Activated CD4-positive, alpha-beta memory T cell treated with anti-CD3 and anti-CD28 coated beads for 36 hours (primary cell): ENCODE results near the gene S100PBP. TPM values are rescaled to one million over a fixed set of nuclear protein-coding genes. Genes with fewer than 3 reads are reported as not detected.
A peak's percentile ranks its signal among the peaks of the same experiment; 100 is the strongest.

ENCODE experiments used
- CTCF ChIA-PET: fragments of 350-600 bp; sonication (Branson Sonifier 250); formaldehyde crosslinking; loops from one replicate; lab custom pipeline; 2021; ENCODE audit warnings: antibody characterized with exemption, inconsistent platforms; lab: Charles Lee
- POLR2A ChIA-PET: fragments of 350-600 bp; sonication (Branson Sonifier 250); formaldehyde crosslinking; loops from one replicate; lab custom pipeline; 2021; ENCODE audit warnings: antibody characterized with exemption; lab: Charles Lee
- DNase-seq: peaks from one replicate; pipeline ENCODE4 v3.0.0-alpha.2; 2020
- H3K27ac Mint-ChIP-seq: one replicate; pipeline ENCODE4 v1.8.0; 2021; ENCODE audit warnings: mixed read lengths
- H3K27me3 Mint-ChIP-seq: one replicate; pipeline ENCODE4 v1.8.0; 2021; ENCODE audit warnings: mixed read lengths
- H3K36me3 Mint-ChIP-seq: one replicate; pipeline ENCODE4 v1.8.0; 2021; ENCODE audit warnings: mixed read lengths
- H3K4me1 Mint-ChIP-seq: one replicate; pipeline ENCODE4 v1.8.0; 2021; ENCODE audit warnings: low read depth, mixed read lengths
- H3K4me3 Mint-ChIP-seq: one replicate; pipeline ENCODE4 v1.8.0; 2021; ENCODE audit warnings: mild to moderate bottlenecking, mixed read lengths
- H3K9me3 Mint-ChIP-seq: one replicate; pipeline ENCODE4 v1.8.0; 2021; ENCODE audit warnings: mixed read lengths
- intact Hi-C: fragments of 100-400 bp; cut with micrococcal nuclease; formaldehyde crosslinking; loops from one replicate; pipeline ENCODE4 v1.15.1; 2023
- total RNA-seq, 2 experiments: library from RNA; stranded (reverse); gene quantifications; one replicate each; pipeline ENCODE4 v1.2.3, GENCODE V29; 2021

Gene S100PBP
- total RNA-seq, result 10 to 100 TPM; 30.4 to 32.7 TPM

DNA sequence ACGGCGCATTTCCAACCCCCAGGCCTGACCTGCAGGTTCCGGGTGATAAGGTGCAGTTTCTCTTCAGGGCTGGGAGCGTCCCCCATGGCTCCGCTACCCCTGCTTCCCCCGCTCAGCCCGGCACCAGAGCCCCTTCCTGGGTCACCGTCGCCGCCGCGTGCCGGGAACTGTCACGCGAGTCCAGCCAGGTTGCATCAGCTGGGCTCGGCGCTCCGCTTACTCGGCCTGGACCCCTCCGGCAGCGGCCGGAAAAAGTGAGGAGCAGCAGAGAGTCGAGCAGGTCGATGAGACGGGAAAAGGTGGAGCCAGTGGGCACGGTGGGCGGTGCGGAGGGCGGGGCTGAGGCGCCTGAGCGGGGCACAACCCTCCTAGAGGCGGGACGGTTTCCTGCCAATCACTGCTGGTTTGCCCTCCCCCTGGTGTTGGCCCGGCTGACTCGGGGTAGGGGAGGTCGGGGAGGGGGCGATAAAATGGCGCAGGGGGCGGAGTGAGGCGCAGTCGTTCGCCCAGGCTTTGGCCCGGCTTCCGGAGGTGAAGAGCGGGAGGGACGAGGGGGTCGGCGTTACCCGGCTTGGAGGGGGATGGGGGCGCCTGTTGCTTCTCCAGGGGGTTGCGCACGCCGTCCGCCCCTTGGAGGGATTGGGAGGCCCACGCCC lies at the start of gene S100PBP, which contains the start of gene YARS1:
S100PBP (plus strand) TSS at position 495 of the 656 bp plus-strand sequence. CDS start 8,447 bp downstream, outside the sequence.
YARS1 (minus strand) TSS at position 200 of the 656 bp plus-strand sequence; CDS start at position 86, 114 bp downstream.
- no peaks in the 10 kb centered on the region for H3K9me3 Mint-ChIP-seq
- DNase-seq, result peak; percentile 100
- H3K36me3 Mint-ChIP-seq, result peaks cover 30% of the 10 kb centered on the region
- CTCF ChIA-PET, result interaction anchor here (1.4 kb wide), 1 partner anchor 105 kb away, joined by 5 read pairs; no protein-coding TSS in a partner anchor
- intact Hi-C loops, result loop anchor here (1.0 kb wide), 5 partner anchors 18 to 310 kb away; partner anchors contain the start of genes RNF19B and ZBTB8OS
- POLR2A ChIA-PET, result interaction anchor here (1.3 to 2.3 kb wide), 3 partner anchors 9 to 166 kb away, joined by 3 to 13 read pairs (median 5); partner anchors contain the start of genes RBBP4 and ZBTB8OS
- peak within 1 kb of the TSS; percentile 94 for H3K27ac Mint-ChIP-seq
- peak within 1 kb of the TSS; percentile 99 for H3K4me3 Mint-ChIP-seq
- H3K27me3 Mint-ChIP-seq, result no peaks in the 10 kb centered on the region
- H3K4me1 Mint-ChIP-seq, result peaks cover 50% of the 10 kb centered on the region

DNA sequence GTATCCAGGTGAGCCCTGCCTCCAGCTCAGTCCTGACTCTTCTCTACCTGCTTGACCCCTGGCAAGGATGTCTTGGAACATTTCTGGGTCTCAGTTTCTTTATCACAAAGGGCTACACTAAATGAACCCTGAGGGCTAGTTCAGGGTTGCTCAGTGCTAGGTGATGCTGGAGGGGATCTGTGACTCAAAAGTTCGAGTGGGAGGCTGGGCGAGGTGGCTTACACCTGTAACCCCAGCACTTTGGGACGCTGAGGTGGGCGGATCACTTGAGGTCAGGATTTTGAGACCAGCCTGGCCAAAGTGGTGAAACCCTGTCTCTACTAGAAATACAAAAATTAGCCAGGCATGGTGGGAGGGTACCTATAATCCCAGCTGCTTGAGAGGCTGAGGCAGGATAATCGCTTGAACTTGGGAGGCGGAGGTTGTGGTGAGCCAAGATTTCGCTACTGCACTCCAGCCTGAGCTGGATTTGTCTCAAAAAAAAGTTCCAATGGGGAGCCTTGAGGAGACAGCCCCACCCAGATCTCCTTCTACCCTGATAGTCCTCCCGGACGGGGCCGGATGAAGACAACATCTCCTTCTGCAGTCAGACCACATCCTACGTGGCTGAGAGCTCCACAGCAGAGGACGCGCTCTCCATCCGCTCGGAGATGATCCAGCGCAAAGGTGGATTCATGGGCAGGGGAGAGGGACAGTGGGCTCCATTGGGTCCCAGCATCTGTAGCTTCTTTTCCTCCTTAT lies 49.2 kb upstream of the S100PBP start:
- Mint-ChIP-seq H3K4me3 (no peak overlapping the region), H3K4me1 (no peaks in the 10 kb centered on the region), H3K36me3 (peaks cover 5% of the 10 kb centered on the region), H3K27me3 (no peaks in the 10 kb centered on the region), H3K27ac (no peak overlapping the region), H3K9me3 (no peaks in the 10 kb centered on the region)
- ChIA-PET POLR2A (no interaction called here), CTCF (interaction anchor here (11.1 kb wide), 1 partner anchor 56 kb away, joined by 221 read pairs; no protein-coding TSS in a partner anchor)
- no peak for DNase-seq
- intact Hi-C loops, result no loop called here

DNA sequence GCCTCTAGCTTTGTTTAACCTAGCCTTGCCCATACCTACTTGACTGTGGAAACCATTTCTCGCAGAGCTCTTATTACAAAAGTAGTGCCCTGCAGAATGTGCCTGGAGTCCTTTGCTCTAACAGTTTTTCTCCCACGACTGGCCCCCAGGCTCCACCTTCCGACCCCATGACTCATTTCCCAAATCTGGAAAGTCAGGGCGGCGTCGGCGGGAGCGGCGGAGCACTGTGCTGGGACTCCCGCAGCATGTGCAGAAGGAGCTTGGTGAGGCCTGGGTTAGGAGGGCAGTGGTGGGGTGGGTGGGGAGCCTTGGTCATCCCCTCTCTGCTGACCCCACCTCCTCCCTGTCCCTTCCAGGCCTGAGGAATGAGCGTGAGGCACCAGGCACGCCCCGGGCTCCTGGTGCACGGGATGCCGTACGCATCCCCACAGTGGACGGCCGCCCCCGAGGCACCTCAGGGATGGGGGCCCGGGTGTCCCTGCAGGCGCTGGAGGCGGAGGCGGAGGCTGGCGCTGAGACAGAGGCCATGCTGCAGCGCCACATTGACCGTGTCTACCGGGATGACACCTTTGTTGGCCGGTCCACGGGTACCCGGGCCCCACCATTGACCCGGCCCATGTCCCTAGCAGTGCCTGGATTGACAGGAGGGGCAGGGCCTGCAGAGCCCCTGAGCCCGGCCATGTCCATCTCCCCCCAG lies 47.8 kb upstream of the S100PBP start:
- H3K27me3 Mint-ChIP-seq, result no peaks in the 10 kb centered on the region
- H3K27ac Mint-ChIP-seq, result no peak overlapping the region
- no peak overlapping the region for H3K4me3 Mint-ChIP-seq
- ChIA-PET CTCF (interaction anchor here (0.7 to 11.1 kb wide), 2 partner anchors 57 to 250 kb away, joined by 3 to 221 read pairs; no protein-coding TSS in a partner anchor), POLR2A (no interaction called here)
- H3K4me1 Mint-ChIP-seq, result peaks cover 2% of the 10 kb centered on the region
- no peak for DNase-seq
- intact Hi-C loops, result no loop called here
- H3K9me3 Mint-ChIP-seq, result no peaks in the 10 kb centered on the region
- peaks cover 5% of the 10 kb centered on the region for H3K36me3 Mint-ChIP-seq

DNA sequence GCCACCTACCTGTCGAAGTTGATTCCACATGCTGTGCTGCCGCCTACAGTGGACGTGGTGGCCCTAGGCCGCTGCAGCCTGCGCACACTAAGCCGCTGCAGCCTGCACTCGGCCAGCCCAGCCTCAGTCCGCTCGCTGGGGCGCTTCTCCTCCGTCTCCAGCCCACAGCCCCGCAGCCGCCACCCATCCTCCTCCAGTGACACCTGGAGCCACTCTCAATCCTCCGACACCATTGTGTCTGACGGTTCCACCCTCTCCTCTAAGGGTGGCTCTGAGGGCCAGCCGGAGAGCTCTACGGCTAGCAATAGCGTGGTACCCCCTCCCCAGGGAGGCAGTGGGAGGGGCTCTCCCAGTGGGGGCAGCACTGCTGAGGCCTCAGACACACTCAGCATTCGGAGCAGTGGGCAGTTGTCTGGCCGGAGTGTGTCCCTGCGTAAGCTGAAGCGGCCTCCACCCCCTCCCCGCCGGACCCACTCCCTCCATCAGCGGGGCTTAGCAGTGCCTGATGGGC lies 47.2 kb upstream of the S100PBP start:
- Mint-ChIP-seq H3K27ac (no peak overlapping the region), H3K36me3 (peaks cover 10% of the 10 kb centered on the region), H3K9me3 (no peaks in the 10 kb centered on the region), H3K4me1 (peaks cover 2% of the 10 kb centered on the region), H3K27me3 (no peaks in the 10 kb centered on the region), H3K4me3 (no peak overlapping the region)
- intact Hi-C loops, result no loop called here
- POLR2A ChIA-PET, result no interaction called here
- CTCF ChIA-PET, result interaction anchor here (0.9 to 11.1 kb wide), 2 partner anchors 58 to 103 kb away, joined by 3 to 221 read pairs; no protein-coding TSS in a partner anchor
- no peak for DNase-seq

DNA sequence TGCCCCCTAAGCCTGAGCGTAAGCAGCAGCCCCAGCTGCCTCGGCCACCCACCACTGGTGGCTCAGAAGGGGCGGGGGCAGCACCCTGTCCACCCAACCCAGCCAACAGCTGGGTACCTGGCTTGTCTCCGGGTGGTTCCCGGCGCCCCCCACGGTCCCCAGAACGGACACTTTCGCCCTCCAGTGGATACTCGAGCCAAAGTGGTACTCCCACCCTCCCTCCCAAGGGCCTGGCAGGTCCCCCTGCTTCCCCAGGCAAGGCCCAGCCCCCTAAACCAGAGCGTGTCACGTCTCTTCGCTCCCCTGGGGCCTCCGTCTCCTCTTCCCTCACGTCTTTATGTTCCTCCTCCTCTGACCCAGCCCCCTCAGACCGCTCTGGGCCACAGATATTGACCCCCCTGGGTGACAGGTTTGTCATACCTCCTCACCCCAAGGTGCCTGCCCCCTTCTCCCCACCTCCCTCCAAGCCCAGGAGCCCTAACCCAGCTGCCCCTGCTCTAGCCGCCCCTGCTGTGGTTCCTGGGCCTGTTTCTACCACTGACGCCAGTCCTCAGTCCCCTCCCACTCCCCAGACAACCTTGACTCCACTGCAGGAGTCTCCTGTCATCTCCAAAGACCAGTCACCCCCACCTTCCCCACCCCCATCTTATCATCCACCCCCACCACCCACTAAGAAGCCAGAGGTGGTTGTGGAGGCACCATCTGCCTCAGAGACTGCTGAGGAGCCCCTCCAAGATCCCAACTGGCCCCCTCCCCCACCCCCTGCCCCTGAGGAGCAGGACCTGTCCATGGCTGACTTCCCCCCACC lies 46.5 kb upstream of the S100PBP start:
- intact Hi-C loops, result no loop called here
- POLR2A ChIA-PET, result interaction anchor here (0.7 kb wide), 1 partner anchor 250 kb away, joined by 5 read pairs; no protein-coding TSS in a partner anchor
- H3K27ac Mint-ChIP-seq, result no peak overlapping the region

DNA sequence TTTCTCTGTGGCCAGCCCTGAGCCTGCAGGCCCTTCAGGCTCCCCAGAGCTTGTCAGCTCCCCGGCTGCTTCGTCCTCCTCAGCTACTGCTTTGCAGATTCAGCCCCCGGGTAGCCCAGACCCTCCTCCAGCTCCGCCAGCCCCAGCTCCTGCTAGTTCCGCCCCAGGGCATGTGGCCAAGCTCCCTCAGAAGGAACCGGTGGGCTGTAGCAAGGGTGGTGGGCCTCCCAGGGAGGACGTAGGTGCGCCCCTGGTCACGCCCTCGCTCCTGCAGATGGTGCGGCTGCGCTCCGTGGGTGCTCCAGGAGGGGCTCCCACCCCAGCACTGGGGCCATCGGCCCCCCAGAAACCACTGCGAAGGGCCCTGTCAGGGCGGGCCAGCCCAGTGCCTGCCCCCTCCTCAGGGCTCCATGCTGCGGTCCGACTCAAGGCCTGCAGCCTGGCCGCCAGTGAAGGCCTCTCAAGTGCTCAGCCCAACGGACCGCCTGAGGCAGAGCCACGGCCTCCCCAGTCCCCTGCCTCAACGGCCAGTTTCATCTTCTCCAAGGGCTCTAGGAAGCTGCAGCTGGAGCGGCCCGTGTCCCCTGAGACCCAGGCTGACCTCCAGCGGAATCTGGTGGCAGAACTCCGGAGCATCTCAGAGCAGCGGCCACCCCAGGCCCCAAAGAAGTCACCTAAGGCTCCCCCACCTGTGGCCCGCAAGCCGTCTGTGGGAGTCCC lies 45.7 kb upstream of the S100PBP start:
- Mint-ChIP-seq H3K4me1 (peaks cover 10% of the 10 kb centered on the region), H3K9me3 (no peaks in the 10 kb centered on the region), H3K27ac (no peak overlapping the region), H3K36me3 (peaks cover 20% of the 10 kb centered on the region), H3K27me3 (no peaks in the 10 kb centered on the region), H3K4me3 (no peak overlapping the region)
- ChIA-PET CTCF (interaction anchor here (0.7 to 11.1 kb wide), 11 partner anchors 10 to 251 kb away, joined by 3 to 221 read pairs (median 7); no protein-coding TSS in a partner anchor), POLR2A (interaction anchor here (0.7 to 2.6 kb wide), 2 partner anchors 59 to 251 kb away, joined by 5 to 11 read pairs; no protein-coding TSS in a partner anchor)
- intact Hi-C loops, result loop anchor here (2.0 kb wide), 1 partner anchor 251 kb away; no protein-coding TSS in a partner anchor
- DNase-seq, result no peak

More for the DNA sequence above, 46.5 kb upstream of the S100PBP start:
- Mint-ChIP-seq H3K4me1 (peaks cover 7% of the 10 kb centered on the region), H3K4me3 (no peak overlapping the region), H3K27me3 (no peaks in the 10 kb centered on the region), H3K9me3 (no peaks in the 10 kb centered on the region), H3K36me3 (peaks cover 15% of the 10 kb centered on the region)
- no peak for DNase-seq
- CTCF ChIA-PET, result interaction anchor here (0.9 to 11.1 kb wide), 2 partner anchors 59 to 102 kb away, joined by 3 to 221 read pairs; no protein-coding TSS in a partner anchor

DNA sequence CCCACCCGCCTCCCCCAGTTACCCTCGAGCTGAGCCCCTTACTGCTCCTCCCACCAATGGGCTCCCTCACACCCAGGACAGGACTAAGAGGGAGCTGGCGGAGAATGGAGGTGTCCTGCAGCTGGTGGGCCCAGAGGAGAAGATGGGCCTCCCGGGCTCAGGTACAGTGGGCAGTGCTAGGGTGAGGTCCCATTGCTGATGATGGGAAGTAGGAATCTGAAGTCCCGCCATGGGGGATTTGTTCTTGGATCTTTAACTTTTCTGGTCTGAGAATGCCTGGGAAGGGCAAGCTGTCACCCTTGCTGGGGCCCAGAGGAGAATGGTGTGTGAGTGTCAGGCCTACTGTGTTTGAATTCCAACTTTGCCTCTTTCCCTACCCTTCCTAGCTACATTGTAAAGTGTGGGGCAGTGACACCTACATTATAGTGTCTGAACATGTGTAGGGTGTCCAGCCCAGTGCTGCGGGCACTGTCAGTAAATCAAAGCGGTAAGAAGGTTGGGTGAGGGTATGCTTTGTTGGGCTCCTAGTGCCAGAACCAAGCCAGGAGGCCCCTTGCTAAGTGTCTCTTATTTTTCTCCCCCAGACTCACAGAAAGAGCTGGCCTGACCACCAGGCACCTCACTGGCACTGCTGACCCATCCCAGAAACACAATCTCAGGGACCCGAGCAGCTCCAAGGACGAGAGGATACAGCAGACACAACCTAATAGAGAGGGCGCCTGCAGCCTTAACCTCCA lies 45.0 kb upstream of the S100PBP start:
- H3K9me3 Mint-ChIP-seq, result no peaks in the 10 kb centered on the region
- DNase-seq, result no peak
- peaks cover 20% of the 10 kb centered on the region for H3K36me3 Mint-ChIP-seq
- POLR2A ChIA-PET, result interaction anchor here (2.6 kb wide), 1 partner anchor 60 kb away, joined by 11 read pairs; no protein-coding TSS in a partner anchor
- H3K4me1 Mint-ChIP-seq, result peaks cover 10% of the 10 kb centered on the region
- H3K4me3 Mint-ChIP-seq, result no peak overlapping the region
- no peak overlapping the region for H3K27ac Mint-ChIP-seq
- no peaks in the 10 kb centered on the region for H3K27me3 Mint-ChIP-seq
- CTCF ChIA-PET, result interaction anchor here (0.6 to 11.1 kb wide), 30 partner anchors 8 to 355 kb away, joined by 3 to 221 read pairs (median 4); no protein-coding TSS in a partner anchor
- intact Hi-C loops, result loop anchor here (1.0 to 2.0 kb wide), 2 partner anchors 60 to 252 kb away; no protein-coding TSS in a partner anchor

DNA sequence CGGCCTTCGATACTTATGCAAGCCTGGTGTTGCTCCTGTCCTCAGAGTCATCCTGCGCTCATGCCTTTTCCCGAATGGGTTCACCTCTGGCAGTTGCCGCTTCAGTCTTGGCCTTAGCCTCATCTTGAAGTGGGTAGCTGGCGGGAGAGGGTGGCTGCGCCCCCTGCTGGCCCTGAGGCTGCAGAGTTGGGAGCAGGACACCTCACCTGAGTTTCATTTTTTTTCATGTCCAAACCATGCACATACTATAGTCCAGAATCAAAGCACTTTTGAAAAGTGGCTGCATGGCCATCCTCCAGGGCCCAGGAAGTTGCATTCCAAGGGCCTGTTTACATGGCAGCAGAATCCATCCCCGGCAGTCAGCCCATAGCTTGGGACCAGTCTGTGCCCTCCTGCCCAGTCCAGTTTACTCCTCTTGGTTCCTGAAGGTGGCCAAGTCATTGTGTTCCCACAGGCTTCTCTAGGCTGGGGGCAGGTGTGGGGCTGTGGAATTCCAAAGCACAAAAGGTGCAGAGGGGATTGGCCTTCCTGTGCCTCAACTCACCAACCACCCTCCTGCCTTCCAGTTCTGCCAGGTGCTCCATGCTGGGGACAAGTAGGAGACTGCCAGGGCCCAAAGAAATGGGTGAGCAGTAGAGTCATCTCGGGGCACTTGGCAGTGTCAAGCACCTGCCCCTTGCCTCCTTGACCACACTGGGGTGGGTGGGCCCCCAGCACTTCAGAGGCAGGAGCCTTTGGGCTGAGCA lies 44.3 kb upstream of the S100PBP start:
- ChIA-PET POLR2A (interaction anchor here (2.6 kb wide), 1 partner anchor 61 kb away, joined by 11 read pairs; no protein-coding TSS in a partner anchor), CTCF (interaction anchor here (0.6 to 11.1 kb wide), 32 partner anchors 9 to 354 kb away, joined by 3 to 221 read pairs (median 4); no protein-coding TSS in a partner anchor)
- DNase-seq, result peak; percentile 83
- Mint-ChIP-seq H3K4me3 (no peak overlapping the region), H3K27ac (peak overlapping the region; percentile 39), H3K27me3 (no peaks in the 10 kb centered on the region), H3K4me1 (peaks cover 10% of the 10 kb centered on the region), H3K36me3 (peaks cover 27% of the 10 kb centered on the region), H3K9me3 (no peaks in the 10 kb centered on the region)
- intact Hi-C loops, result loop anchor here (1.0 to 2.0 kb wide), 2 partner anchors 61 to 252 kb away; no protein-coding TSS in a partner anchor
